ENCODE data around the gene LSM12.

Gene LSM12

GRCh38 chr17:44071198-44071520 is 4.7 kb upstream of the LSM12 start:
- CTCF ChIA-PET = interaction anchor here (0.6 to 2.7 kb wide), 7 partner anchors 12 to 274 kb away, joined by 3 to 10 read pairs (median 3); partner anchors contain the start of genes HDAC5 and MPP2
- TF ChIP-seq TCF7L2 (IDR thresholded peaks at IDR 0.05; ENCODE audit: borderline replicate concordance, low read depth, low read length) (no peak), ZNF280C (tag by site-specific recombination; IDR thresholded peaks at IDR 0.05) (no peak), ZBTB44 (tag by site-specific recombination; IDR thresholded peaks at IDR 0.05) (no peak), KLF8 (tag by site-specific recombination; IDR thresholded peaks at IDR 0.05) (no peak), PRDM1 (tag by site-specific recombination; IDR thresholded peaks at IDR 0.05) (no peak), ZNF169 (tag by site-specific recombination; IDR thresholded peaks at IDR 0.05) (no peak), ZFP3 (tag by site-specific recombination; IDR thresholded peaks at IDR 0.05; ENCODE audit: low read depth) (no peak), CTCF (tag by site-specific recombination; IDR thresholded peaks at IDR 0.05) (no peak), OVOL3 (tag by site-specific recombination; IDR thresholded peaks at IDR 0.05) (no peak), ZNF76 (tag by site-specific recombination; IDR thresholded peaks at IDR 0.05; ENCODE audit: borderline replicate concordance, low read depth) (0 out of 2 replicates have a peak, but pooled peaks have one; percentile 11), ZBTB17 (tag by site-specific recombination; IDR thresholded peaks at IDR 0.05) (peak; percentile 89), SP7 (tag by site-specific recombination; IDR thresholded peaks at IDR 0.05) (no peak; the same call in 1 of the 2 replicates), ZFHX2 (tag by site-specific recombination; conservative IDR thresholded peaks at IDR 0.05) (no peak), ZBTB48 (tag by site-specific recombination; IDR thresholded peaks at IDR 0.05) (no peak), ZNF660 (tag by site-specific recombination; IDR thresholded peaks at IDR 0.05) (0 out of 2 replicates have a peak, but pooled peaks have one; percentile 5), ZIC2 (tag by site-specific recombination; IDR thresholded peaks at IDR 0.05) (no peak), ZNF362 (tag by site-specific recombination; IDR thresholded peaks at IDR 0.05) (0 out of 2 replicates have a peak, but pooled peaks have one; percentile 42), ZNF692 (tag by site-specific recombination; IDR thresholded peaks at IDR 0.05) (peak; percentile 9; the same call in 1 of the 2 replicates), ZNF530 (tag by site-specific recombination; IDR thresholded peaks at IDR 0.05; ENCODE audit: low read depth) (no peak), ZNF677 (tag by site-specific recombination; IDR thresholded peaks at IDR 0.05) (no peak), KLF16 (tag by site-specific recombination; IDR thresholded peaks at IDR 0.05) (0 out of 2 replicates have a peak, but pooled peaks have one; percentile 17)
- Histone ChIP-seq H3K4me3 (ENCODE audit: low read depth, low read length) (peak overlapping the region; percentile 50), H3K36me3 (ENCODE audit: control insufficient read depth in 2 of 2, insufficient read depth in 1 of 2, low read length in 2 of 2) (peaks cover 6 to 32% of the 10 kb centered on the region in 2 experiments), H3K9me3 (ENCODE audit: control insufficient read depth, insufficient read depth, low read depth, low read length) (no peaks in the 10 kb centered on the region), H3K27ac (ENCODE audit: extremely low read depth, low read depth, low read length) (peak overlapping the region; percentile 97), H3K4me1 (ENCODE audit: control insufficient read depth, insufficient read depth, low read length) (peaks cover 12% of the 10 kb centered on the region)
- POLR2A ChIA-PET = interaction anchor here (0.5 to 1.8 kb wide), 9 partner anchors 15 to 115 kb away, joined by 3 to 14 read pairs (median 4); partner anchors contain the start of genes HDAC5 and TMUB2

Data from HEK293 (cell line).